GM23338 (cell line): ENCODE data around the gene DOCK10. TPM values are rescaled to one million over a fixed set of nuclear protein-coding genes. Genes with fewer than 3 reads are reported as not detected.

ENCODE experiments used
- ATAC-seq: fragments of 200-7000 bp; cut with Tn5 transposase; 3 replicates; pipeline ENCODE4 v1.9.1; 2020
- DNase-seq: peaks from one replicate; pipeline ENCODE4 v3.0.0-alpha.2; 2015; ENCODE audit warnings: low spot score
- H2AFZ ChIP-seq: fragments of 200-600 bp; sonication (generic); 2 replicates; pipeline ENCODE4 v1.8.0; 2016; ENCODE audit warnings: antibody characterized with exemption, mild to moderate bottlenecking, moderate library complexity
- H3F3A ChIP-seq: fragments of 200-600 bp; sonication (generic); replicated peaks from 2 replicates; pipeline ENCODE4 v1.8.0; 2017; ENCODE audit warnings: antibody characterized with exemption, mixed run types, low read depth
- H3K27ac ChIP-seq: fragments of 200-600 bp; sonication (generic); 2 replicates; pipeline ENCODE4 v1.6.1; 2016; ENCODE audit warnings: low read depth
- H3K27me3 ChIP-seq: fragments of 200-600 bp; sonication (generic); 2 replicates; pipeline ENCODE4 v1.8.0; 2016; ENCODE audit warnings: mild to moderate bottlenecking, mixed run types, moderate library complexity; ENCODE audit not compliant: insufficient read depth
- H3K36me3 ChIP-seq: fragments of 200-600 bp; sonication (generic); 2 replicates; pipeline ENCODE4 v1.8.0; 2016; ENCODE audit warnings: mild to moderate bottlenecking; ENCODE audit not compliant: insufficient read depth
- H3K4me1 ChIP-seq: fragments of 200-600 bp; sonication (generic); 2 replicates; pipeline ENCODE4 v1.8.0; 2016; ENCODE audit warnings: mild to moderate bottlenecking, moderate library complexity; ENCODE audit not compliant: insufficient read depth
- H3K4me2 ChIP-seq: fragments of 200-600 bp; sonication (generic); 2 replicates; pipeline ENCODE4 v1.7.1; 2017; ENCODE audit warnings: mixed run types
- H3K4me3 ChIP-seq: fragments of 200-600 bp; sonication (generic); 2 replicates; pipeline ENCODE4 v1.6.1; 2016; ENCODE audit warnings: mixed run types
- H3K79me2 ChIP-seq: fragments of 200-600 bp; sonication (generic); replicated peaks from 2 replicates; pipeline ENCODE4 v1.8.0; 2017; ENCODE audit warnings: mild to moderate bottlenecking; ENCODE audit not compliant: insufficient read depth
- H3K9me2 ChIP-seq: fragments of 200-600 bp; sonication (generic); 2 replicates; pipeline ENCODE4 v1.8.0; 2017; ENCODE audit not compliant: insufficient read depth
- H4K20me1 ChIP-seq: fragments of 200-600 bp; sonication (generic); replicated peaks from 2 replicates; pipeline ENCODE4 v1.8.0; 2017; ENCODE audit warnings: mild to moderate bottlenecking; ENCODE audit not compliant: insufficient read depth
- H3K27ac Mint-ChIP-seq: 2 replicates; pipeline ENCODE4 v1.8.0; 2020; ENCODE audit warnings: inconsistent platforms, mild to moderate bottlenecking, moderate library complexity, mixed read lengths
- H3K27me3 Mint-ChIP-seq: 3 replicates; pipeline ENCODE4 v1.8.0; 2022; ENCODE audit warnings: low read depth, mild to moderate bottlenecking, moderate library complexity, mixed read lengths, inconsistent platforms; ENCODE audit not compliant: insufficient read depth, poor library complexity
- H3K36me3 Mint-ChIP-seq: 3 replicates; pipeline ENCODE4 v1.8.0; 2021; ENCODE audit warnings: low read depth, mild to moderate bottlenecking, inconsistent platforms, moderate library complexity, mixed read lengths
- H3K4me1 Mint-ChIP-seq: 3 replicates; pipeline ENCODE4 v1.8.0; 2020; ENCODE audit warnings: mild to moderate bottlenecking, inconsistent platforms, mixed read lengths
- H3K4me3 Mint-ChIP-seq: 3 replicates; pipeline ENCODE4 v1.8.0; 2021; ENCODE audit warnings: moderate library complexity, mild to moderate bottlenecking, inconsistent platforms, mixed read lengths
- H3K9me3 Mint-ChIP-seq: 3 replicates; pipeline ENCODE4 v1.8.0; 2020; ENCODE audit warnings: moderate library complexity, mild to moderate bottlenecking, inconsistent platforms, mixed read lengths
- CREB1 ChIP-seq: fragments of 250-450 bp; sonication (Bioruptor Pico); IDR thresholded peaks from 2 replicates; pipeline ENCODE4 v1.5.0; 2020; ENCODE audit warnings: low read depth, mild to moderate bottlenecking, moderate library complexity
- ETS1 ChIP-seq: IDR thresholded peaks from 2 replicates; pipeline ENCODE4 v1.6.1; 2016; ENCODE audit warnings: antibody characterized with exemption
- EZH2 ChIP-seq: fragments of 200-600 bp; sonication (generic); IDR thresholded peaks from one replicate; pipeline ENCODE4 v1.8.0; 2017; ENCODE audit warnings: antibody characterized with exemption, mild to moderate bottlenecking, low read depth; ENCODE audit not compliant: unreplicated experiment
- EZH2phosphoT487 ChIP-seq: fragments of 200-600 bp; sonication (generic); IDR thresholded peaks from one replicate; pipeline ENCODE4 v1.8.1; 2018; ENCODE audit warnings: antibody characterized with exemption; ENCODE audit not compliant: unreplicated experiment
- JUNB ChIP-seq: IDR thresholded peaks from one replicate; pipeline ENCODE4 v1.6.1; 2016; ENCODE audit warnings: antibody characterized with exemption; ENCODE audit not compliant: unreplicated experiment
- NANOG ChIP-seq: IDR thresholded peaks from 2 replicates; pipeline ENCODE4 v1.6.1; 2016; ENCODE audit warnings: antibody characterized with exemption, borderline replicate concordance
- POLR2AphosphoS5 ChIP-seq: IDR thresholded peaks from 2 replicates; pipeline ENCODE4 v1.6.1; 2016; ENCODE audit warnings: antibody characterized with exemption, low read depth
- REST ChIP-seq: IDR thresholded peaks from one replicate; pipeline ENCODE4 v1.6.1; 2018; ENCODE audit warnings: antibody characterized with exemption; ENCODE audit not compliant: unreplicated experiment
- STAT1 ChIP-seq: IDR thresholded peaks from one replicate; pipeline ENCODE4 v1.6.1; 2016; ENCODE audit warnings: antibody characterized with exemption; ENCODE audit not compliant: unreplicated experiment
- ZNF114 ChIP-seq: fragments of 250-450 bp; sonication (Bioruptor Pico); IDR thresholded peaks from 2 replicates; pipeline ENCODE4 v1.5.0; 2020; ENCODE audit warnings: mild to moderate bottlenecking, moderate library complexity
- ZNF331 ChIP-seq: fragments of 250-450 bp; sonication (Bioruptor Pico); IDR thresholded peaks from 2 replicates; pipeline ENCODE4 v1.5.0; 2020; ENCODE audit warnings: low read depth, mild to moderate bottlenecking, moderate library complexity
- polyA plus RNA-seq: library from polyadenylated mRNA; unstranded; fragments of >200 nt; fragmentation: Nextera tagmentation; extraction: Ambion mirVana; gene quantifications from 2 replicates; pipeline ENCODE4 v1.2.1, GENCODE V29; 2016
- total RNA-seq: library from RNA; depleted of rRNA; stranded (reverse); fragments of >200 nt; shearing (Covaris generic); gene quantifications from 2 replicates; pipeline ENCODE4 v1.2.3, GENCODE V29; 2014

The DOCK10 gene
- total and polyA plus RNA-seq, 2 experiments from 2014 or later: 1.0 to 1.7 TPM

GRCh38 chr2:224871813-224872212, 170.5 kb downstream of the DOCK10 start:
- no peaks in the 10 kb centered on the region for H3K27me3 ChIP-seq
- no peaks in the 10 kb centered on the region for H3K4me1 ChIP-seq
- no peaks in the 10 kb centered on the region for H4K20me1 ChIP-seq
- H3K4me2 ChIP-seq: no peak overlapping the region
- no peaks in the 10 kb centered on the region for H3F3A ChIP-seq
- H3K27me3 Mint-ChIP-seq: peaks cover 1% of the 10 kb centered on the region
- ATAC-seq: no peak
- no peaks in the 10 kb centered on the region for H3K79me2 ChIP-seq
- no peak overlapping the region for H3K4me3 Mint-ChIP-seq
- H3K4me3 ChIP-seq: no peak overlapping the region
- DNase-seq: no peak
- H3K36me3 ChIP-seq: no peaks in the 10 kb centered on the region
- TF ChIP-seq ZNF331 (no peak), ZNF114 (CRISPR knock-in tag) (no peak), JUNB (no peak), ETS1 (no peak), CREB1 (CRISPR knock-in tag) (no peak)
- peaks cover 6% of the 10 kb centered on the region; the same call in 1 of the 2 replicates for H3K9me2 ChIP-seq
- no peaks in the 10 kb centered on the region for H3K4me1 Mint-ChIP-seq
- H3K27ac ChIP-seq: no peak overlapping the region
- H3K9me3 Mint-ChIP-seq: no peaks in the 10 kb centered on the region
- H3K36me3 Mint-ChIP-seq: no peaks in the 10 kb centered on the region
- H3K27ac Mint-ChIP-seq: no peak overlapping the region
- H2AFZ ChIP-seq: no peak overlapping the region

GRCh38 chr2:224870341-224870740, 171.9 kb downstream of the DOCK10 start:
- no peaks in the 10 kb centered on the region for H3K36me3 ChIP-seq
- H3K9me3 Mint-ChIP-seq: no peaks in the 10 kb centered on the region
- H3K4me3 ChIP-seq: no peak overlapping the region
- H3K79me2 ChIP-seq: no peaks in the 10 kb centered on the region
- H3K27ac ChIP-seq: no peak overlapping the region
- DNase-seq: no peak
- no peak overlapping the region for H2AFZ ChIP-seq
- no peaks in the 10 kb centered on the region for H3K27me3 ChIP-seq
- no peaks in the 10 kb centered on the region for H3F3A ChIP-seq
- H4K20me1 ChIP-seq: no peaks in the 10 kb centered on the region
- H3K27ac Mint-ChIP-seq: no peak overlapping the region; the same call in 1 of the 2 replicates
- peaks cover 6% of the 10 kb centered on the region; the same call in 1 of the 2 replicates for H3K9me2 ChIP-seq
- H3K36me3 Mint-ChIP-seq: no peaks in the 10 kb centered on the region
- H3K4me2 ChIP-seq: no peak overlapping the region
- no peak overlapping the region for H3K4me3 Mint-ChIP-seq
- no peaks in the 10 kb centered on the region for H3K4me1 ChIP-seq
- H3K27me3 Mint-ChIP-seq: no peaks in the 10 kb centered on the region
- H3K4me1 Mint-ChIP-seq: no peaks in the 10 kb centered on the region
- ATAC-seq: no peak
- no peak for TF ChIP-seq ZNF331
- no peak for TF ChIP-seq NANOG
- no peak for TF ChIP-seq ZNF114 (CRISPR knock-in tag)
- TF ChIP-seq ETS1: no peak
- TF ChIP-seq EZH2: no peak
- TF ChIP-seq CREB1 (CRISPR knock-in tag): no peak
- no peak for TF ChIP-seq EZH2phosphoT487
- no peak for TF ChIP-seq STAT1
- TF ChIP-seq REST: no peak
- TF ChIP-seq POLR2AphosphoS5: no peak
